ENCODE results near the gene RRP36. TPM values are rescaled to one million over a fixed set of nuclear protein-coding genes. Genes with fewer than 3 reads are reported as not detected.

The RRP36 gene
- total RNA-seq, 1 experiment from 2014 or later, result 128 TPM

- DNase-seq (ENCODE audit: low read depth), result no peak
Observed at GRCh38 chr6:43062818-43063217, 41.4 kb downstream of the RRP36 start.

GRCh38 chr6:43070028-43070632 lies 48.7 kb downstream of the RRP36 start:
- peak; percentile 60 for DNase-seq (ENCODE audit: low read depth)

GRCh38 chr6:43074847-43075669 lies 53.6 kb downstream of the RRP36 start:
- no peak for DNase-seq (ENCODE audit: low read depth)

- peak; percentile 51 for DNase-seq (ENCODE audit: low read depth)
Observed at GRCh38 chr6:43075670-43076463, 54.4 kb downstream of the RRP36 start, which contains the start of gene PTK7. Gene PTK7 (plus strand): TSS chr6:43076314. CDS start chr6:43076489, 175 bp downstream.

- DNase-seq (ENCODE audit: low read depth), result peak; percentile 53
Observed at GRCh38 chr6:43076464-43077332, 55.3 kb downstream of the RRP36 start.

GRCh38 chr6:43077333-43077809 lies 55.9 kb downstream of the RRP36 start:
- no peak for DNase-seq (ENCODE audit: low read depth)

GRCh38 chr6:43077981-43078511 lies 56.6 kb downstream of the RRP36 start:
- no peak for DNase-seq (ENCODE audit: low read depth)

GRCh38 chr6:43078691-43079090 lies 57.3 kb downstream of the RRP36 start:
- DNase-seq (ENCODE audit: low read depth), result no peak

Other genes with a start within 250 kb of the RRP36 start
- gene BICRAL, start 239.6 kb upstream of the RRP36 start, total RNA-seq (2014; rRNA removed), result 4.5 and 6.1 TPM in 2 replicates
- gene RPL7L1, start 142.0 kb upstream of the RRP36 start, total RNA-seq (2014; rRNA removed), result 126 and 152 TPM in 2 replicates
- gene PTCRA, start 105.6 kb upstream of the RRP36 start, total RNA-seq (2014; rRNA removed), result not detected in 2 replicates
- gene CNPY3, start 92.1 kb upstream of the RRP36 start, total RNA-seq (2014; rRNA removed), result 40.1 and 45.9 TPM in 2 replicates
- gene GNMT, start 60.9 kb upstream of the RRP36 start, total RNA-seq (2014; rRNA removed), result not detected in 2 replicates
- gene PEX6, start 42.4 kb upstream of the RRP36 start, total RNA-seq (2014; rRNA removed), result 20.8 and 22.3 TPM in 2 replicates
- gene PPP2R5D, start 37.1 kb upstream of the RRP36 start, total RNA-seq (2014; rRNA removed), result 61.3 and 61.7 TPM in 2 replicates
- gene MEA1, start 7.7 kb upstream of the RRP36 start, total RNA-seq (2014; rRNA removed), result 116 and 119 TPM in 2 replicates
- 47.1 and 50.4 TPM in 2 replicates for gene KLHDC3, start 7.4 kb upstream of the RRP36 start, total RNA-seq (2014; rRNA removed)
- gene CUL7, start 32.2 kb downstream of the RRP36 start, total RNA-seq (2014; rRNA removed), result 38.6 and 42.4 TPM in 2 replicates
- gene MRPL2, start 37.8 kb downstream of the RRP36 start, total RNA-seq (2014; rRNA removed), result 11.5 and 19.4 TPM in 2 replicates
- gene KLC4, start 38.0 kb downstream of the RRP36 start, total RNA-seq (2014; rRNA removed), result 10.6 and 11.2 TPM in 2 replicates
- gene PTK7, start 54.7 kb downstream of the RRP36 start, total RNA-seq (2014; rRNA removed), result 52.3 and 52.8 TPM in 2 replicates
- 29.5 and 36.5 TPM in 2 replicates for gene SRF, start 149.6 kb downstream of the RRP36 start, total RNA-seq (2014; rRNA removed)
- 25.7 and 26.8 TPM in 2 replicates for gene CUL9, start 160.6 kb downstream of the RRP36 start, total RNA-seq (2014; rRNA removed)
- gene DNPH1, start 207.9 kb downstream of the RRP36 start, total RNA-seq (2014; rRNA removed), result 102 and 103 TPM in 2 replicates
- under 0.01 and 0.06 TPM in 2 replicates for gene TTBK1, start 221.9 kb downstream of the RRP36 start, total RNA-seq (2014; rRNA removed)

Measured in LHCN-M2 (cell line).